RKO (cell line): ENCODE results near the gene OTOL1.
"Not testable (repeated sequence)": the region's sequence is repeated elsewhere in the genome, so short reads cannot be mapped to it uniquely, and the experiment has no call there.

Source experiments
- DNase-seq: peaks from one replicate; pipeline ENCODE4 v3.0.0-alpha.2; 2016; ENCODE audit warnings: low spot score

The OTOL1 gene

GRCh38 chr3:161496508-161496907 lies at the start of gene OTOL1:
TSS of gene OTOL1 (plus strand) at chr3:161496808. CDS start at chr3:161496808, 0 bp downstream.
- no peak for DNase-seq

GRCh38 chr3:161449785-161450184 lies 46.8 kb upstream of the OTOL1 start:
- no peak for DNase-seq

- DNase-seq, result no peak
Observed at GRCh38 chr3:161452179-161452578, 44.4 kb upstream of the OTOL1 start.

- no peak for DNase-seq
Observed at GRCh38 chr3:161454615-161455014, 42.0 kb upstream of the OTOL1 start.

- DNase-seq, result no peak
Observed at GRCh38 chr3:161455962-161456361, 40.6 kb upstream of the OTOL1 start.

GRCh38 chr3:161462138-161462537 lies 34.5 kb upstream of the OTOL1 start:
- no peak for DNase-seq

GRCh38 chr3:161471211-161471610 lies 25.4 kb upstream of the OTOL1 start:
- DNase-seq, result no peak

- no peak for DNase-seq
Observed at GRCh38 chr3:161474139-161474538, 22.5 kb upstream of the OTOL1 start.

- no peak for DNase-seq
Observed at GRCh38 chr3:161474741-161475140, 21.9 kb upstream of the OTOL1 start.

GRCh38 chr3:161475206-161475605 lies 21.4 kb upstream of the OTOL1 start:
- no peak for DNase-seq

GRCh38 chr3:161475905-161476304 lies 20.7 kb upstream of the OTOL1 start:
- peak; percentile 63 for DNase-seq

- DNase-seq, result no peak
Observed at GRCh38 chr3:161484226-161484625, 12.4 kb upstream of the OTOL1 start.

- not testable (repeated sequence) for DNase-seq
Observed at GRCh38 chr3:161488284-161488683, 8.3 kb upstream of the OTOL1 start.

- no peak for DNase-seq
Observed at GRCh38 chr3:161489395-161489794, 7.2 kb upstream of the OTOL1 start.

GRCh38 chr3:161490845-161491244 lies 5.8 kb upstream of the OTOL1 start:
- not testable (repeated sequence) for DNase-seq

GRCh38 chr3:161498259-161498921 lies 1.8 kb downstream of the OTOL1 start:
- DNase-seq, result no peak

- DNase-seq, result no peak
Observed at GRCh38 chr3:161500068-161500796, 3.6 kb downstream of the OTOL1 start.

- no peak for DNase-seq
Observed at GRCh38 chr3:161503271-161503670, 6.7 kb downstream of the OTOL1 start.

- peak; percentile 30 for DNase-seq
Observed at GRCh38 chr3:161508852-161509477, 12.4 kb downstream of the OTOL1 start.

GRCh38 chr3:161510510-161511260 lies 14.1 kb downstream of the OTOL1 start:
- peak; percentile 55 for DNase-seq

GRCh38 chr3:161523916-161524315 lies 27.3 kb downstream of the OTOL1 start:
- DNase-seq, result no peak

- DNase-seq, result no peak
Observed at GRCh38 chr3:161531930-161532329, 35.3 kb downstream of the OTOL1 start.
